CD4-positive, alpha-beta T cell (primary cell): Measurements from ENCODE around the gene LAMC2. TPM values are rescaled to one million over a fixed set of nuclear protein-coding genes. Genes with fewer than 3 reads are reported as not detected.

ENCODE experiments used
- ATAC-seq: fragments of 200-7000 bp; cut with Tn5 transposase; one replicate; pipeline ENCODE4 v1.10.0; 2022; ENCODE audit warnings: mild to moderate bottlenecking; ENCODE audit not compliant: poor library complexity
- CTCF ChIA-PET: fragments of 350-600 bp; sonication (Branson Sonifier 250); formaldehyde crosslinking; loops from one replicate; lab custom pipeline; 2021; ENCODE audit warnings: antibody characterized with exemption, inconsistent platforms; lab: Charles Lee
- POLR2A ChIA-PET: fragments of 350-600 bp; sonication (Branson Sonifier 250); formaldehyde crosslinking; loops from one replicate; lab custom pipeline; 2021; ENCODE audit warnings: antibody characterized with exemption, inconsistent platforms; lab: Charles Lee
- DNase-seq, 14 experiments: peaks; one replicate each; pipeline ENCODE4 v3.0.0-alpha.2; 2013 to 2020; ENCODE audit warnings: mixed read lengths in 2 of 14
- H3K27ac ChIP-seq, 2 donors: one replicate each; pipeline versions ENCODE4 v1.5.1 to v1.7.0; 2013; ENCODE audit warnings: low read length in 2 of 2, low read depth in 1 of 2, mild to moderate bottlenecking in 1 of 2
- H3K27me3 ChIP-seq, 2 experiments: 1 replicate in 1 of 2; 2 replicates in 1 of 2; pipeline versions ENCODE4 v1.6.1 to v1.7.0; 2013; ENCODE audit warnings: low read length in 2 of 2, control low read depth in 1 of 2, mild to moderate bottlenecking in 1 of 2, moderate library complexity in 1 of 2; ENCODE audit not compliant: insufficient read depth in 2 of 2, control insufficient read depth in 1 of 2
- H3K36me3 ChIP-seq: one replicate; pipeline ENCODE4 v1.6.1; 2013; ENCODE audit warnings: low read length, control low read depth; ENCODE audit not compliant: insufficient read depth
- H3K4me1 ChIP-seq: one replicate; pipeline ENCODE4 v1.6.1; 2013; ENCODE audit warnings: low read length, control low read depth; ENCODE audit not compliant: insufficient read depth
- H3K4me3 ChIP-seq: one replicate; pipeline ENCODE4 v1.5.1; 2013; ENCODE audit warnings: mild to moderate bottlenecking, low read length, moderate library complexity
- H3K9me3 ChIP-seq, 2 experiments: 1 replicate in 1 of 2; 2 replicates in 1 of 2; pipeline versions ENCODE4 v1.6.1 to v1.7.0; 2013; ENCODE audit warnings: low read length in 2 of 2, mild to moderate bottlenecking in 2 of 2, control low read depth in 1 of 2, moderate library complexity in 1 of 2; ENCODE audit not compliant: control insufficient read depth in 1 of 2, insufficient read depth in 1 of 2
- H3K27ac Mint-ChIP-seq: one replicate; pipeline ENCODE4 v1.8.0; 2020; ENCODE audit warnings: mixed read lengths
- H3K27me3 Mint-ChIP-seq: one replicate; pipeline ENCODE4 v1.8.0; 2021; ENCODE audit warnings: mixed read lengths
- H3K36me3 Mint-ChIP-seq: one replicate; pipeline ENCODE4 v1.8.0; 2021; ENCODE audit warnings: low read depth, mixed read lengths
- H3K4me1 Mint-ChIP-seq: one replicate; pipeline ENCODE4 v1.8.0; 2021; ENCODE audit warnings: low read depth, mixed read lengths
- H3K4me3 Mint-ChIP-seq: one replicate; pipeline ENCODE4 v1.8.0; 2020; ENCODE audit warnings: mild to moderate bottlenecking, mixed read lengths
- H3K9me3 Mint-ChIP-seq: one replicate; pipeline ENCODE4 v1.8.0; 2020; ENCODE audit warnings: mixed read lengths
- CTCF ChIP-seq: fragments of 200-600 bp; IDR thresholded peaks from one replicate; pipeline ENCODE4 v1.8.0; 2022; ENCODE audit warnings: antibody characterized with exemption, mild to moderate bottlenecking
- intact Hi-C, 2 experiments: fragments of 100-400 bp; cut with DNase I in 1 of 2; cut with micrococcal nuclease in 1 of 2; formaldehyde crosslinking; loops; one replicate each; pipeline versions ENCODE4 v1.15.1 to v1.9.0; 2023 to 2025; cut with DNase I, micrococcal nuclease
- total RNA-seq, 174 experiments: library from RNA in 2 of 174; stranded (reverse) in 2 of 174; gene quantifications; one replicate each; pipeline ENCODE4 v1.2.3 and lab custom pipeline; 2021 to 2026

LAMC2 gene
- total RNA-seq, 2 experiments from 2014 or later, result not detected

DNA sequence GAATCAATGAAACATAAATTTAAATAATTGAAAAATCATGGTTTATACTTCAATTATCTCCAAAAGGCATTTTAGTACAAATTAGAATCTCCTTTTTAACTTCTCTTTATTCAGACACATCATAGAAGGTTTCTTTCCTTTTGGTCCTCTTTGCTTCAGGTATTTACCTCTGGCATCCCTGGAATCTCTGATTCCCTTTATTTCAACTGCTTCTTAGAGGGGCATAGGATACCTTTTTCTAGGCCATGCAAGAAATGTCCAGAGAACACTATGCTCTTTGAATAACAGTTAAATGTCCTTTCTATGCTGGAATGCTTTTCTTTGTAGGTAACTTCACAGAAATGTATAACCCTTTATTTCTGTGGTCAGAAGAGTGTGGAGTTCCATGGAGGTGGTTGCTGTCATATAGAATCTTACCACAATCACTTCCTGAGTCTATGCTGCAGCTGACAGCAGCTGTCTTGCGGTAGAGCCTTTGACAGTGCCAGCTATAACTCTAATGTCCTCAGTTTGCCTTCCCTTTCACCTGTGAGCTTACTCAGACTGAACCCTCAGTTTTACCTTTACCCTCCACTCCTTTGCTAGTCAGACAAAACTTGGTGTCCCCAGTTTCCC lies 8.6 kb downstream of the LAMC2 start:
- no peak for TF ChIP-seq CTCF
- peak; percentile 71 for ATAC-seq
- Mint-ChIP-seq H3K4me3 (peak overlapping the region; percentile 5), H3K27me3 (peaks cover 19% of the 10 kb centered on the region), H3K36me3 (no peaks in the 10 kb centered on the region), H3K4me1 (peaks cover 14% of the 10 kb centered on the region), H3K9me3 (no peaks in the 10 kb centered on the region), H3K27ac (no peak overlapping the region)
- no peak overlapping the region for H3K27ac ChIP-seq
- ChIA-PET CTCF (no interaction called here), POLR2A (no interaction called here)
- H3K27me3 ChIP-seq, result peaks cover 0 to 2% of the 10 kb centered on the region in 2 experiments
- peaks cover 5% of the 10 kb centered on the region for H3K4me1 ChIP-seq
- peak in 4 of 14 experiments; percentile 10 to 27 (median 21) for DNase-seq
- no peak overlapping the region for H3K4me3 ChIP-seq
- no peaks in the 10 kb centered on the region for H3K9me3 ChIP-seq
- no peaks in the 10 kb centered on the region for H3K36me3 ChIP-seq
- intact Hi-C loops, result no loop called here

DNA sequence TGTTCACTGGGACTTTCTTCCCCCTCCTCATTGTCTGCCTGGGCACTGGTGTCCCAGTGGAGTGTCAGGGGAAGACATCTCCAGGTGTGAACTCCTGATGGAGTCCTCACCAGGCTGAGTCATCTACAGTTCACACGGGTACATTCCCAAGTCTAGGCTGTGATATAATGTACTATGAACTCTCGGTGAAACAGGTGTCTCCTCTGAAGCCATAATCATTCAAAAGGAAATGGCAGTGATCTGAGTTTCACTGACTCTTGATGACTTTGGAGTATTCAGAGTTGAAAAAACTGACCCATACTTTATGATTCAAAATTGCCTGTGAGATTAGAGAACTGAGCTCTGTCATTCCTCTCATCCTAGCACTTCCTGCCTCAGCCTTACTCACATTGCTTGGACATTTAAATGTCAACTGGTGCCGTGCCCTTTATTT lies 9.1 kb downstream of the LAMC2 start:
- TF ChIP-seq CTCF, result no peak
- intact Hi-C loops, result no loop called here
- H3K27ac ChIP-seq, result no peak overlapping the region
- DNase-seq (no peak), ATAC-seq (peak; percentile 26)
- H3K27me3 ChIP-seq, result peaks cover 0 to 5% of the 10 kb centered on the region in 2 experiments
- peaks cover 20% of the 10 kb centered on the region for H3K27me3 Mint-ChIP-seq
- H3K9me3 Mint-ChIP-seq, result no peaks in the 10 kb centered on the region
- CTCF ChIA-PET, result no interaction called here
- H3K4me3 Mint-ChIP-seq, result peak overlapping the region; percentile 5
- no peak overlapping the region for H3K27ac Mint-ChIP-seq
- H3K36me3 Mint-ChIP-seq, result no peaks in the 10 kb centered on the region
- H3K4me3 ChIP-seq, result no peak overlapping the region
- POLR2A ChIA-PET, result no interaction called here
- peaks cover 14% of the 10 kb centered on the region for H3K4me1 Mint-ChIP-seq
- H3K36me3 ChIP-seq, result no peaks in the 10 kb centered on the region
- H3K4me1 ChIP-seq, result peaks cover 5% of the 10 kb centered on the region
- no peaks in the 10 kb centered on the region for H3K9me3 ChIP-seq

DNA sequence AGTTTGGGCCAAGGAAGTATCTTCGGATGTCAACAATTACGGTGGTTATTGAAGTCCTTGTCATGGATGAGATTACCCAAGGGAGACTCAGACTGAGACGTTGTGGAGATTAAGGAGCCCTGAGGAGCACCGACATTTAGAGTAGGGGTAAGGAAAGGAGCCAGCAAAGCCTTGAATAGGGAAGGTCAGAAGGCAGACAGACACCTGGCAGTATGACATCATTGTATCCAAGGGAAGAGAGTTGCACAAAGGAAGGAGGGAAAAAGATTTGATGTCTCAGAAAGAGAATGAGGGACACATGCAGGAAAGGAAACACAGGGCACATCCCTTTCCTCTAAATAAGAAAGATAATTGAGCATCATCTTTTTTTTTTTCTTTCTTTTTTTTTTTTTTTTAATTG lies 11.7 kb downstream of the LAMC2 start:
- no peak for TF ChIP-seq CTCF
- DNase-seq (no peak), ATAC-seq (no peak)
- intact Hi-C loops, result no loop called here
- POLR2A ChIA-PET, result no interaction called here
- H3K36me3 Mint-ChIP-seq, result no peaks in the 10 kb centered on the region
- Histone ChIP-seq H3K4me3 (no peak overlapping the region), H3K27ac (no peak overlapping the region), H3K9me3 (no peaks in the 10 kb centered on the region), H3K4me1 (peaks cover 5% of the 10 kb centered on the region), H3K27me3 (peaks cover 5 to 9% of the 10 kb centered on the region in 2 experiments), H3K36me3 (no peaks in the 10 kb centered on the region)
- no peak overlapping the region for H3K4me3 Mint-ChIP-seq
- H3K4me1 Mint-ChIP-seq, result peaks cover 14% of the 10 kb centered on the region
- no peak overlapping the region for H3K27ac Mint-ChIP-seq
- peaks cover 27% of the 10 kb centered on the region for H3K27me3 Mint-ChIP-seq
- CTCF ChIA-PET, result no interaction called here
- no peaks in the 10 kb centered on the region for H3K9me3 Mint-ChIP-seq
